A549 (cell line): ENCODE results near the gene TEX29. TPM values are rescaled to one million over a fixed set of nuclear protein-coding genes. Genes with fewer than 3 reads are reported as not detected.

Experiments
- ATAC-seq, 2 experiments: fragments of 200-7000 bp in 1 of 2; fragments of >200 bp in 1 of 2; cut with Nextera tagmentation in 1 of 2; cut with Tn5 transposase in 1 of 2; 3 replicates each; pipeline versions ENCODE4 v1.8.0 to v1.9.1; 2018 to 2020; ENCODE audit warnings: mild to moderate bottlenecking in 1 of 2, moderate library complexity in 1 of 2
- CTCF ChIA-PET: fragments of 300-600 bp; sonication (Branson Sonifier 250); formaldehyde crosslinking; extraction: SDS; loops from one replicate; lab custom pipeline; 2021; ENCODE audit warnings: antibody characterized with exemption, inconsistent platforms; lab: Yijun Ruan, JAX
- POLR2A ChIA-PET: fragments of 350-600 bp; formaldehyde crosslinking; extraction: SDS; loops from one replicate; lab custom pipeline; 2021; ENCODE audit warnings: antibody characterized with exemption, inconsistent platforms; lab: Yijun Ruan, JAX
- DNase-seq, 2 experiments: peaks; one replicate each; pipeline versions ENCODE4 v3.0.0 to v3.0.0-alpha.2; 2011 to 2016; ENCODE audit warnings: low read depth in 1 of 2, low spot score in 1 of 2
- FAIRE-seq: peaks from 2 replicates; lab custom pipeline; 2011; peaks lifted over from hg19 to GRCh38; lab: Jason Lieb, UNC
- H3K27ac ChIP-seq, 2 experiments: fragments of >200 bp; sonication (Bioruptor Twin); formaldehyde crosslinking; 3 replicates each; pipeline ENCODE4 v1.5.1; 2016 to 2017
- H3K4me1 ChIP-seq: fragments of >200 bp; sonication (Bioruptor Twin); formaldehyde crosslinking; 3 replicates; pipeline ENCODE4 v1.6.1; 2016
- H3K4me2 ChIP-seq: fragments of >200 bp; sonication (Bioruptor Twin); formaldehyde crosslinking; 3 replicates; pipeline ENCODE4 v1.6.1; 2016
- H3K4me3 ChIP-seq: fragments of >200 bp; sonication (Bioruptor Twin); formaldehyde crosslinking; 3 replicates; pipeline ENCODE4 v1.5.1; 2016
- H3K9me3 ChIP-seq: fragments of >200 bp; sonication (Bioruptor Twin); formaldehyde crosslinking; 3 replicates; pipeline ENCODE4 v1.6.1; 2016
- BCL3 ChIP-seq: fragments of >200 bp; sonication (Bioruptor Twin); formaldehyde crosslinking; IDR thresholded peaks from 3 replicates; pipeline ENCODE4 v1.6.1; 2016
- BHLHE40 ChIP-seq: IDR thresholded peaks from 2 replicates; pipeline ENCODE4 v1.6.1; 2012; ENCODE audit warnings: low read depth, low read length, inconsistent platforms
- CBX2 ChIP-seq: fragments of 200-600 bp; sonication (generic); IDR thresholded peaks from 2 replicates; pipeline ENCODE4 v1.6.1; 2016; ENCODE audit warnings: low read depth, mild to moderate bottlenecking, borderline replicate concordance
- CHD4 ChIP-seq: fragments of 200-600 bp; sonication (generic); IDR thresholded peaks from 2 replicates; pipeline ENCODE4 v1.6.1; 2016; ENCODE audit warnings: antibody characterized with exemption, mild to moderate bottlenecking, borderline replicate concordance
- EHF ChIP-seq: fragments of 250-450 bp; sonication (Bioruptor Pico); IDR thresholded peaks from 2 replicates; pipeline ENCODE4 v1.5.0; 2020; ENCODE audit warnings: mild to moderate bottlenecking
- HEYL ChIP-seq: fragments of 250-450 bp; sonication (Bioruptor Pico); IDR thresholded peaks from 2 replicates; pipeline ENCODE4 v1.8.0; 2021; ENCODE audit warnings: mild to moderate bottlenecking, moderate library complexity
- HOXB13 ChIP-seq: fragments of 250-450 bp; sonication (Bioruptor Pico); IDR thresholded peaks from 2 replicates; pipeline ENCODE4 v1.5.0; 2020; ENCODE audit warnings: low read depth, mild to moderate bottlenecking, moderate library complexity
- JUN ChIP-seq, 2 experiments: fragments of >200 bp; sonication (Bioruptor Twin); formaldehyde crosslinking; IDR thresholded peaks; 2 replicates in 1 of 2; 3 replicates in 1 of 2; pipeline ENCODE4 v1.6.1; 2016 to 2017
- MAFK ChIP-seq: fragments of 450-650 bp; IDR thresholded peaks from 2 replicates; pipeline ENCODE4 v1.6.1; 2014; ENCODE audit not compliant: partially characterized antibody
- NFE2L2 ChIP-seq: fragments of 150-350 bp; conservative IDR thresholded peaks from 2 replicates; pipeline ENCODE4 v1.6.1; 2014; ENCODE audit warnings: low read length
- PHF8 ChIP-seq: fragments of 200-600 bp; sonication (generic); IDR thresholded peaks from 2 replicates; pipeline ENCODE4 v1.6.1; 2016; ENCODE audit warnings: low read depth, mild to moderate bottlenecking, antibody characterized with exemption, moderate library complexity, borderline replicate concordance
- RAD21 ChIP-seq, 2 experiments: fragments of >200 bp in 1 of 2; sonication (Bioruptor Twin) in 1 of 2; formaldehyde crosslinking in 1 of 2; IDR thresholded peaks in 1 of 2; conservative IDR thresholded peaks in 1 of 2; 2 replicates in 1 of 2; 3 replicates in 1 of 2; pipeline ENCODE4 v1.6.1; 2012 to 2018; ENCODE audit warnings: inconsistent platforms in 1 of 2
- RCOR1 ChIP-seq: fragments of 150-350 bp; IDR thresholded peaks from 2 replicates; pipeline ENCODE4 v1.6.1; 2014; ENCODE audit warnings: antibody characterized with exemption, low read length, low read depth
- USF2 ChIP-seq: fragments of 450-650 bp; IDR thresholded peaks from 2 replicates; pipeline ENCODE4 v1.6.1; 2014; ENCODE audit warnings: antibody characterized with exemption
- ZNF302 ChIP-seq: fragments of 250-450 bp; sonication (Bioruptor Pico); IDR thresholded peaks from 2 replicates; pipeline ENCODE4 v1.9.0; 2021; ENCODE audit warnings: inconsistent platforms, mild to moderate bottlenecking, moderate library complexity
- WGBS: methylation state at CpG from one replicate; pipeline ENCODE4 v1.1.6; 2017; ENCODE audit errors: missing lambda C conversion rate; 5-methylcytosine and 5-hydroxymethylcytosine counted together
- polyA plus RNA-seq, 4 experiments: library from polyadenylated mRNA; depleted of rRNA in 3 of 4; stranded (reverse); fragments of >200 nt; fragmentation: RNase III in 1 of 4; extraction: RNeasy Plus Mini Kit Qiagen cat#74134 plus additional on column Dnase treatment in 1 of 4; gene quantifications; 2 replicates in 3 of 4; 3 replicates in 1 of 4; pipeline ENCODE4 v1.2.3, GENCODE V29; 2011 to 2017
- TF ChIP-seq, protein P1 (sequence below): IDR thresholded peaks from 2 replicates; pipeline ENCODE4 v1.6.1; 2012
- TF ChIP-seq, protein P2 (sequence below): fragments of >200 bp; sonication (Bioruptor Twin); formaldehyde crosslinking; IDR thresholded peaks from 3 replicates; pipeline ENCODE4 v1.5.1; 2016

TEX29 gene
- polyA plus RNA-seq, 2 of the 4 experiments (the other 2 are of a cell fraction): 0.13 to 0.35 TPM

DNA sequence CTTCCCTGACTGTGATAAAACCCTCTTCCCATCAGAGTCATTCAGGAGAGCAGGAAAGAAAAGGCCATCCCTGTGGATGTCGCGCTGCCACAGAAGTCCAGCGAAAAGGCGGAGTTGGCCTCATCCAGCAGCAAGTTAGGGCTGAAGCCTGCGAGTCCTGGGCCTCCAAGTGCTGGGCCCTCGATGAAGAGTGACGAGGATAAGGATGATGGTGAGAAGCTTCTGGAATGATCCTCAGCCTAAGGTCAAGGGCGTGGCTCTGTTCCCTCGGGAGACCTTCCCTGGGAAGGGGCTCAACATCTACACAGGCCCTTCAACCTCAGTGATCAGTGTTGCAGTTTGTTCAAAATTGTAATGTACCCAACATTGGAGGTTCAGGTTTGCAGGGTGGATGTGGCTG, 22.3 kb downstream of the TEX29 start (continued):
- TF ChIP-seq MAFK: no peak

DNA sequence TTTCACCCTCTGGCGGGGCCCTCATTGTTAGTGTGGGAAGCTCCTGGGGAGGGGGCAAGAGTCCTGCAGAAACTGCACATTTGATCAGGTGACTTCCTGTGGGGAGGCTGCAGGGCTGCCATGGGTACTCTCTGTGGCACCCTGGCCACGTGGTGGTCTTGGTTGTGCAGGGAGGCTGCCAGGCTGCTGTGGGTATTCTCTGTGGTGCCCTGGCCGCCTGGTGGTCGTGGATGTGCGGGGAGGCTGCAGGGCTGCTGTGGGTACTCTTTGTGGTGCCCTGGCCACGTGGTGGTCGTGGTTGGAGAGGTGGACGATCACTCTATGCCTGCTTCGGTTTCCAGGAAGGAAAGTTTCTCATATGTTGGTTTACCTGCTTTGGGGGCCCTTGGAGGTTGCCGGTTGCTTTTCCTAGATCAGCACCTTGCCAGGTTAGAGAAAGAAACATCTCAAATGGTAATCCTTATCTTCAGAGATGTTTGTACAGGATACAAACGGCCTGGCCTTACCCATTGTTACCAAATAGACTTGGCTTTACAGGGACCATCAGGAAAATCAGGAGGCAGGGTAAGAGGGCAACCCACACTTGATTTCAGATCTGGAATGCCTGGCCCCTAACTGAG, 22.9 kb downstream of the TEX29 start:
- 47% methylated on average over 6 of the region's 11 CpGs for WGBS
- H3K4me3 ChIP-seq: no peak overlapping the region
- DNase-seq (no peak), ATAC-seq (no peak), FAIRE-seq (no peak)
- no peaks in the 10 kb centered on the region for H3K4me1 ChIP-seq
- H3K27ac ChIP-seq: no peak overlapping the region
- CTCF ChIA-PET: no interaction called here
- no peaks in the 10 kb centered on the region for H3K9me3 ChIP-seq
- H3K4me2 ChIP-seq: no peak overlapping the region
- POLR2A ChIA-PET: no interaction called here
- TF ChIP-seq HOXB13 (CRISPR knock-in tag) (no peak), BHLHE40 (no peak), CHD4 (no peak), RCOR1 (no peak), HEYL (no peak), JUN (IDR thresholded peaks at IDR 0.05) (no peak), PHF8 (no peak), EHF (CRISPR knock-in tag) (no peak), BCL3 (no peak), ZNF302 (CRISPR knock-in tag) (no peak), NFE2L2 (no peak), USF2 (no peak)
- TF ChIP-seq, protein P1, sequence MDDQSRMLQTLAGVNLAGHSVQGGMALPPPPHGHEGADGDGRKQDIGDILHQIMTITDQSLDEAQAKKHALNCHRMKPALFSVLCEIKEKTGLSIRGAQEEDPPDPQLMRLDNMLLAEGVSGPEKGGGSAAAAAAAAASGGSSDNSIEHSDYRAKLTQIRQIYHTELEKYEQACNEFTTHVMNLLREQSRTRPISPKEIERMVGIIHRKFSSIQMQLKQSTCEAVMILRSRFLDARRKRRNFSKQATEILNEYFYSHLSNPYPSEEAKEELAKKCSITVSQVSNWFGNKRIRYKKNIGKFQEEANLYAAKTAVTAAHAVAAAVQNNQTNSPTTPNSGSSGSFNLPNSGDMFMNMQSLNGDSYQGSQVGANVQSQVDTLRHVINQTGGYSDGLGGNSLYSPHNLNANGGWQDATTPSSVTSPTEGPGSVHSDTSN: no peak

GRCh38 chr13:111344471-111345191, 24.2 kb downstream of the TEX29 start:
- no peak for FAIRE-seq
- H3K4me1 ChIP-seq: no peaks in the 10 kb centered on the region
- peak; percentile 59 to 82; a peak in 5 of 6 replicates for ATAC-seq
- 71% methylated on average over 8 of the region's 25 CpGs for WGBS
- H3K4me2 ChIP-seq: no peak overlapping the region
- ChIA-PET POLR2A (no interaction called here), CTCF (no interaction called here)
- no peak overlapping the region for H3K27ac ChIP-seq
- DNase-seq: peak in 1 of 2 experiments; percentile 6
- TF ChIP-seq RAD21 (conservative IDR thresholded peaks at IDR 0.05 in 1 of 2, IDR thresholded peaks at IDR 0.05 in 1 of 2) (peak in 1 of 2 experiments; percentile 4; a peak in 1 of 5 replicates), CBX2 (no peak)
- TF ChIP-seq, protein P2, sequence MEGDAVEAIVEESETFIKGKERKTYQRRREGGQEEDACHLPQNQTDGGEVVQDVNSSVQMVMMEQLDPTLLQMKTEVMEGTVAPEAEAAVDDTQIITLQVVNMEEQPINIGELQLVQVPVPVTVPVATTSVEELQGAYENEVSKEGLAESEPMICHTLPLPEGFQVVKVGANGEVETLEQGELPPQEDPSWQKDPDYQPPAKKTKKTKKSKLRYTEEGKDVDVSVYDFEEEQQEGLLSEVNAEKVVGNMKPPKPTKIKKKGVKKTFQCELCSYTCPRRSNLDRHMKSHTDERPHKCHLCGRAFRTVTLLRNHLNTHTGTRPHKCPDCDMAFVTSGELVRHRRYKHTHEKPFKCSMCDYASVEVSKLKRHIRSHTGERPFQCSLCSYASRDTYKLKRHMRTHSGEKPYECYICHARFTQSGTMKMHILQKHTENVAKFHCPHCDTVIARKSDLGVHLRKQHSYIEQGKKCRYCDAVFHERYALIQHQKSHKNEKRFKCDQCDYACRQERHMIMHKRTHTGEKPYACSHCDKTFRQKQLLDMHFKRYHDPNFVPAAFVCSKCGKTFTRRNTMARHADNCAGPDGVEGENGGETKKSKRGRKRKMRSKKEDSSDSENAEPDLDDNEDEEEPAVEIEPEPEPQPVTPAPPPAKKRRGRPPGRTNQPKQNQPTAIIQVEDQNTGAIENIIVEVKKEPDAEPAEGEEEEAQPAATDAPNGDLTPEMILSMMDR: no peak
- H3K4me3 ChIP-seq: no peak overlapping the region
- H3K9me3 ChIP-seq: no peaks in the 10 kb centered on the region
